GM21526 (cell line): ENCODE data around the gene CIAO3.

ENCODE experiments used
- ATAC-seq: cut with Tn5 transposase; IDR thresholded peaks from one replicate; pipeline ENCODE4 v1.9.1; 2021; ENCODE audit warnings: moderate library complexity; ENCODE audit not compliant: unreplicated experiment, low FRiP score

The CIAO3 gene

GRCh38 chr16:740764-741505 lies at the start of gene CIAO3:
TSS of gene CIAO3 (minus strand) at chr16:740997. CDS start at chr16:740985, 12 bp downstream.
- ATAC-seq: peak; percentile 59

- no peak for ATAC-seq
These were observed 49.3 kb upstream of the CIAO3 start for GRCh38 chr16:790086-790485.

- ATAC-seq: no peak
These were observed 48.5 kb upstream of the CIAO3 start for GRCh38 chr16:789191-789850.

- peak; percentile 62 for ATAC-seq
These were observed 47.8 kb upstream of the CIAO3 start, which contains the start of gene CHTF18 for GRCh38 chr16:788399-789126. TSS of gene CHTF18 (plus strand) at chr16:788620. CDS start at chr16:788685, 65 bp downstream.

DNA sequence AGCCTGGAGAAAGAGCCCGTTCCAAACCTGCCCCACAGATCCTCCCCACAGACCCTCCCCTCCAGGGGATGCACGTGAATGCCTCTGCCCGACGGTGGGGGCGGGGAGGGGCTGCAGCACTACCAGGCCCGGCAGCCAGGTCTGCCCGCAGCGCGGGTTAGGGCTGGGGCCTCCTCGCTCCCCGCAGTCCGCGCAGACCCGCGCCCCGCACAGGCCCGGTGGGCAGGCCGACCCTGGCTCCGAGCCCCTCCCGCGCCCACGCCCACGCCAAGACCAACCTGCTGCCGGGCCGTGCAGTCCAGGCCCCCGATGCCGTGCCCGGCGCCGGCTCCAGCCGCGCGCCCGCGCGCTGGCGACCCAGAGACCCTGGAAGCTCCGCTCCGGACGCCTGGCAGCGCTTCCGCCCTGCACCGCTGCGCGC lies 47.2 kb upstream of the CIAO3 start, which contains the start of gene RPUSD1:
Gene RPUSD1 (minus strand): TSS at position 404 of the 421 bp plus-strand sequence. CDS start 644 bp downstream, outside the sequence.
- ATAC-seq: peak; percentile 15

- ATAC-seq: no peak
These were observed 46.6 kb upstream of the CIAO3 start for GRCh38 chr16:787321-787966.

DNA sequence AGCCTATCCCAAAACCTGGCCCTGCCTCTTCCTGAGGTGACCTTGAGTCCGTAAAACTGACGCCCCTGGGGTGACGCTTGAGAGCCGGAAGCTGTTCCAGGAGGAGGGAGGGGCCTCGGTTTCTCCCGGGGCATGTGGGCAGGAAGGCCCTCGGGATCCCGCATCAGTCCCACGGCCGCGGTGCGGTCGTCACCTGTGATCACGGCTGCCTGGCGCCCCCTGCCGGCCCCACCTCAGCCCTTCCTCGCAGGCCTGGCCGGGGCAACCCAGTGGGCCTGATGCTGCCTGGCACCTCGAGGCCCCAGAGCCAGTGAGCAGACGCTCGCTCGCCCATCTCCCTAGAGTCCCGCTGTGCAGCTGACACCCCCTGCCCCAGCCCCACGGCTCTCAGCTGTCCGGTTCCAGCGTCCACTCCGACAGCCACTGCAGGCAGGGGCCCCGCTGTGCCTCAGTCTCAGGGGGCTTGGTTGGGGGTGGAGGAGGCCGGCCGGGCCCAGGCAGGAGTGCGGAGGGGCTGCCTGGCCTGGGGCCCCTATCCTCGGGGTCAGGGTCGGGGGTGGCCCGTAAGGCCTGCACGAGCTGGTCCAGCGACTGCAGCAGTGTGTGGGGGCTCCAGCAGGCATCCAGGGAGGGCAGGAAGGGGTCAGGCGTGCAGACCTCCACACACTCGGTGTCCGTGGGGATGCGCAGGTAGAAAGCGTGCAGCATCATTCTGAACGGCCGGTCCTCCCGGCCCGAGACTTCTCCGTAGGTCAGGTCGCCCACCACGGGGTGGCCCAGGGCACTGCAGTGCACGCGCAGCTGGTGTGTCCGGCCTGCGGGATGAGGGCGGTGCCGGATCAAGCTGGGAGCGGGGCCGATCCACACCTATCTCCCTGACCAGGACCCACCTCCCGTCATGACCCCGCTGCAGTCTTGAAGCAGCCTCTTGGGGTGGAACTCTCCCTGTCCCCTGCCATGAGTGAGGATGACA lies 45.1 kb upstream of the CIAO3 start:
- no peak for ATAC-seq

GRCh38 chr16:784431-784830 lies 43.6 kb upstream of the CIAO3 start:
- ATAC-seq: no peak

GRCh38 chr16:783404-784161 lies 42.8 kb upstream of the CIAO3 start:
- no peak for ATAC-seq

GRCh38 chr16:782766-783403 lies 42.1 kb upstream of the CIAO3 start:
- ATAC-seq: no peak

DNA sequence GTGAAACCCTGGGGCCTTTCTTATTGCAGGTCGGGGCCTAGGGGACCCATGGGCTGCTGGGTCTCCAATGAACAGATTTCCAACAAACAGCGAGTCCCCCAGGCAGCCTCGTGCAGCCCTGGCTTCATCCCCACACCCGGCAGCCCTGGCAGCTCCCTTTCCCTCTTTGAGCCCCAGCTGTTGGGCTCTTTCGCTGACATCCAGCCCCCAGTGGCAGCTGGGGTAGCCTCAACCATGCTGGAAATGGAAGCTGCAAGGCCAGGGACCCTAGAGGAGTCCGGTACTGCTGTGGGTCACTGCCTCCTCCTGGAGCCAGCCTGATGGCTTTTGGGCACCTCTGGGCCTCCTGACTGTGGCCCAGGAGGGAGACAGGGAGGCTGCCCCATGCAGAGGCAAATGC lies 41.5 kb upstream of the CIAO3 start:
- ATAC-seq: no peak

DNA sequence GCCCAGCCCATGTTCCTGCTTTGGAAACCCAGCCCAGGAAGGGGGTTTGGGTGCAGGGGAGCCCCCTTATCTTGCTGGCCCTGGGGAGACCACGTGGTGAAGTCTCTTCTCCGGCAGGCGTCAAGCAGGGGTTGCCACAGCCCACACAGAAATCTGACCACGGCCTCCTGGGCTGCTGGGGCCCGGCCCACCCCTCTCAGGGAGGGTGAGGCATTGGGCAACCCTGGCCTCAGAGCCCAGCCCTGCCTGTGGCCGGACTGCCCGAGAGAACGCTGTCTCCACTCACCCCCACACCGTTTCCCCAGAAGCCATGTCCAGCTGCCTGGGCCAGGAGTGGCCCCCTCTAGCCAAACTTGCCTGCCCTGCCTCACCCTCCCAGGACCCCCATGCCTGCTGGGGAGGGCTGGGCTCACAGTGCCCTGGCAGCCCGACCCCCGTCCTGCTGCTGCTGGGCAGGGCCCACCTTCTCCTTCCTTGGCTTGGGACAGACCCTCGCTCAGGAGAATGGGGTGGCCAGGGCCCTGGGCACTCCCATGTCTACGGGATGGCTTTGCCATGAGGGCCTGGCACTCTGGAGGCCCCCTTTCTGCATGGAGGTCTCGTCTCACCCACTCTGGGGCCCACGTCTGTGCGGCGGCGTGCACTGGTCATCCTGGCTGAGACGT lies 40.7 kb upstream of the CIAO3 start:
- no peak for ATAC-seq

DNA sequence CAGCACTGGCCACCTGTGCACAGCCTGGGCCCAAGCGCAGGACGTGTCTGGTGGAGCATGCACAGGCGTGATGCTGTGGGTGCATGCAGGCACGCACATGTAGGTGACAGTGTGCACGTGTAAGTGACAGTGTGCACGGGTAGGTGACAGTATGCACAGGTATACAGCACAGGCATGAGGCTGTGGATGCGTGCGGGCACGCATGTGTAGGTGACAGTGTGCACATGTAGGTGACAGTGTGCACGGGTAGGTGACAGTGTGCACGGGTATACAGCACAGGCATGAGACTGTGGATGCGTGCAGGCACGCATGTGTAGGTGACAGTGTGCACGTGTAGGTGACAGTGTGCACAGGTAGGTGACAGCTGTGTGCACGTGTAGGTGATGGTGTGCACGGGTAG lies 39.5 kb upstream of the CIAO3 start:
- no peak for ATAC-seq

- ATAC-seq: no peak
These were observed 38.8 kb upstream of the CIAO3 start for GRCh38 chr16:779561-779960.

DNA sequence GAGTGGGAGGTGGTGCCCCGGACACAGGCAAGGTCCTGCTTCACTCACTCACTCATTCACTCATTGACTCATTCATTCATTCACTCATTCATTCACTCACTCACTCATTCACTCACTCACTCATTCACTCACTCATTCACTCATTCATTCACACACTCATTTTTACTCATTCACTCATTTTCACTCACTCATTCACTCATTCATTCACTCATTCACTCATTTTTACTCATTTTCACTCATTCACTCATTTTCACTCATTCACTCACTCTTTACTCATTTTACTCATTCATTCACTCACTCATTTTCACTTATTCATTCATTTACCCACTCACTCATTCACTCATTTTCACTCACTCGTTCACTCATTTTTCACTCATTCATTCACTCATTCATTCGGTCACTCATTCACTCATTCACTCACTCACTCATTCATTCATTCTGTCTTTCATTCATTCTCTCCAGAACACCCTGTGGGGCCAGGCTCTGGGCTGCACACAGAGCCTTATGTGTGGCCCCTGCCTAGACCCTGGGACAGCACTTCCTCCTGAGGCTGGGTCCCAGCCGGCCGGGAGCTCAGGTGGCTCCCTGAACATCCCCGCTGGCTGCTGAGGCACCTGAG lies 38.2 kb upstream of the CIAO3 start:
- no peak for ATAC-seq

DNA sequence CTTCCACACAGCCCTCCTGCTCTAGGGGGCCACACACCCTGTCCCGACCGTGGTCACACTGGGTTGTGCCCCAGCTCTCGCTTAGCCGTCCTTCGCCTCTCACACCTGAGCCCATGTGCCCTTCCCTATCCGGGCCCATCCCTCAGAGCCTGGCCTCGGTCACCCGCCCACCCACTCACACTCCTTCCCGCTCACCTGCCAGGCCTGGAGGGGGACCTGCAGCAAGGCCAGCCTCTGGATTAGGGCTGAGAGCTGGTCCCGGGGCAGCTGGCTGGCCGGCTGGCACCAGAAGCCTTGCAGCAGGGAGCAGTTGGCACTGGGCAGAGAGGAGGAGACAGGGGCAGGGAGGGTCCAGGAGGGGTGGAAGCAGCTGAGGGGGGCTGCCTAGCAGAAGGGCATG lies 37.6 kb upstream of the CIAO3 start:
- ATAC-seq: no peak

DNA sequence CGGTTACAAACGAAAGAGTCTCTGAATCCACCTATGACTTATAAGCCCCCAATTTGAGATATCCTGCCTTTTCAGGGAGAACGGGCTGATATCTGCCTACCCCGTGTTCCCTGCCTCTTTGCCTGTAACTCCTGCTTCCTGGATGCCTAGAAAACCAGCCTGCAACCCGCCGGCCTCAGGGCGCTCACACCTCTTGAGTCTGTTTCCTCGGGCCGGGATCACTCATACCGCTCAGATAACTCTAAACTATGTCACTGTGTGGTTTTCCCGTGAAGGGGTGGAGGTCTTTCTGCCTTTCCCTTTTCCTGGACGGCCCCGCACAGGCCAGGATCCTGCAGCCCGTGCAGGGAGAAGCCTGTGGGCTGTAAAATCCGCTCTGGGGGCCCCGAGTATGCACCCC lies 37.0 kb upstream of the CIAO3 start:
- no peak for ATAC-seq
